Fibroblast of skin of left biceps (primary cell): ENCODE data around the gene ARL9.
A peak's percentile ranks its signal among the peaks of the same experiment; 100 is the strongest.

Experiments
- DNase-seq, 2 experiments: peaks; one replicate each; pipeline ENCODE4 v3.0.0-alpha.2; 2013; ENCODE audit warnings: low read depth in 2 of 2

The ARL9 gene

GRCh38 chr4:56531823-56532222 is 26.2 kb downstream of the ARL9 start:
- DNase-seq = no peak

GRCh38 chr4:56532239-56532638 is 26.6 kb downstream of the ARL9 start:
- DNase-seq = no peak

GRCh38 chr4:56535915-56536314 is 30.3 kb downstream of the ARL9 start:
- no peak for DNase-seq

GRCh38 chr4:56537147-56537546 is 31.6 kb downstream of the ARL9 start:
- no peak for DNase-seq

- DNase-seq = no peak
These were observed 35.2 kb downstream of the ARL9 start for GRCh38 chr4:56540826-56541225.

GRCh38 chr4:56544573-56545131 is 39.1 kb downstream of the ARL9 start:
- DNase-seq = peak; percentile 25

- DNase-seq = no peak
These were observed 45.1 kb downstream of the ARL9 start for GRCh38 chr4:56550642-56551041.

GRCh38 chr4:56551516-56551915 is 45.9 kb downstream of the ARL9 start:
- no peak for DNase-seq

GRCh38 chr4:56552273-56552672 is 46.7 kb downstream of the ARL9 start:
- DNase-seq = peak in 1 of 2 experiments; percentile 6

GRCh38 chr4:56570041-56570440 is 64.5 kb downstream of the ARL9 start:
- no peak for DNase-seq
